Astrocyte of the cerebellum (primary cell): ENCODE results near the gene KRT2.

Source experiments
- DNase-seq: peaks from one replicate; pipeline ENCODE4 v3.0.0-alpha.2; 2011; ENCODE audit warnings: low read depth
- H3K4me3 ChIP-seq: 2 replicates; pipeline ENCODE4 v1.5.1; 2011; ENCODE audit warnings: mild to moderate bottlenecking, low read depth, low read length, moderate library complexity
- CTCF ChIP-seq: IDR thresholded peaks from 2 replicates; pipeline ENCODE4 v1.5.1; 2012; ENCODE audit warnings: low read length, low read depth, moderate library complexity, mild to moderate bottlenecking; ENCODE audit errors: missing control alignments
- in situ Hi-C: cut with HindIII; loops from 2 replicates; pipeline ENCODE4 v1.10.0; 2017; ENCODE audit warnings: low sequenced_read_pairs

The KRT2 gene

GRCh38 chr12:52614381-52615207 lies 37.4 kb downstream of the KRT2 start:
- in situ Hi-C loops = no loop called here
- DNase-seq = no peak
- no peak for TF ChIP-seq CTCF

GRCh38 chr12:52613384-52614030 lies 38.5 kb downstream of the KRT2 start:
- in situ Hi-C loops = no loop called here
- DNase-seq = no peak
- no peak for TF ChIP-seq CTCF
- no peak overlapping the region for H3K4me3 ChIP-seq

More at GRCh38 chr12:52614381-52615207, 37.4 kb downstream of the KRT2 start:
- H3K4me3 ChIP-seq = no peak overlapping the region

GRCh38 chr12:52612431-52613383 lies 39.3 kb downstream of the KRT2 start:
- no peak for DNase-seq
- no peak for TF ChIP-seq CTCF
- in situ Hi-C loops = no loop called here
- H3K4me3 ChIP-seq = no peak overlapping the region

GRCh38 chr12:52611080-52611468 lies 40.9 kb downstream of the KRT2 start:
- H3K4me3 ChIP-seq = no peak overlapping the region
- no peak for TF ChIP-seq CTCF
- in situ Hi-C loops = no loop called here
- DNase-seq = no peak

- H3K4me3 ChIP-seq = no peak overlapping the region
- in situ Hi-C loops = no loop called here
- DNase-seq = no peak
- TF ChIP-seq CTCF = no peak
Observed at GRCh38 chr12:52608826-52609630, 43.0 kb downstream of the KRT2 start.
